DND-41 (cell line): Measurements from ENCODE around the gene TEX44.

Source experiments
- ATAC-seq: fragments of 200-7000 bp; cut with Tn5 transposase; 3 replicates; pipeline ENCODE4 v1.9.1; 2021; ENCODE audit warnings: low read depth; ENCODE audit not compliant: insufficient read depth
- DNase-seq: peaks from one replicate; pipeline ENCODE4 v3.0.0-alpha.2; 2020
- H2AFZ ChIP-seq: 2 replicates; pipeline ENCODE4 v1.6.0; 2012; ENCODE audit warnings: low read depth, low read length
- H3K27ac ChIP-seq: 2 replicates; pipeline ENCODE4 v1.5.1; 2012; ENCODE audit warnings: low read length, inconsistent platforms
- H3K27me3 ChIP-seq: fragments of 200-600 bp; sonication (generic); 2 replicates; pipeline ENCODE4 v1.6.0; 2012; ENCODE audit warnings: low read length, mild to moderate bottlenecking, inconsistent platforms; ENCODE audit not compliant: insufficient read depth, poor library complexity
- H3K36me3 ChIP-seq: 2 replicates; pipeline ENCODE4 v1.5.1; 2012; ENCODE audit warnings: low read length, inconsistent platforms; ENCODE audit not compliant: insufficient read depth
- H3K4me1 ChIP-seq: 2 replicates; pipeline ENCODE4 v1.5.1; 2012; ENCODE audit warnings: mild to moderate bottlenecking, low read length; ENCODE audit not compliant: insufficient read depth
- H3K4me2 ChIP-seq: 2 replicates; pipeline ENCODE4 v1.6.0; 2012; ENCODE audit warnings: mild to moderate bottlenecking, moderate library complexity, low read length, inconsistent platforms; ENCODE audit not compliant: insufficient read depth
- H3K4me3 ChIP-seq, 2 experiments: fragments of 200-600 bp in 1 of 2; shearing (Covaris generic) in 1 of 2; 2 replicates each; pipeline ENCODE4 v1.5.1; 2012 to 2016; ENCODE audit warnings: inconsistent platforms in 2 of 2, low read length in 2 of 2, mild to moderate bottlenecking in 2 of 2, low read depth in 1 of 2, moderate library complexity in 1 of 2
- H3K79me2 ChIP-seq: 2 replicates; pipeline ENCODE4 v1.6.0; 2012; ENCODE audit warnings: low read length, inconsistent platforms; ENCODE audit not compliant: insufficient read depth
- H3K9ac ChIP-seq: 2 replicates; pipeline ENCODE4 v1.6.0; 2012; ENCODE audit warnings: low read depth, mild to moderate bottlenecking, inconsistent platforms, low read length, moderate library complexity
- H3K9me3 ChIP-seq: 2 replicates; pipeline ENCODE4 v1.5.1; 2012; ENCODE audit warnings: low read length, moderate library complexity, mild to moderate bottlenecking, inconsistent platforms; ENCODE audit not compliant: insufficient read depth, severe bottlenecking
- H4K20me1 ChIP-seq: 2 replicates; pipeline ENCODE4 v1.6.0; 2012; ENCODE audit warnings: low read length; ENCODE audit not compliant: insufficient read depth
- CTCF ChIP-seq: IDR thresholded peaks from 2 replicates; pipeline ENCODE4 v1.5.1; 2012; ENCODE audit warnings: borderline replicate concordance, low read length, moderate library complexity, mild to moderate bottlenecking; ENCODE audit not compliant: poor library complexity, severe bottlenecking; ENCODE audit errors: extremely low read depth
- EZH2 ChIP-seq: IDR thresholded peaks from 3 replicates; pipeline ENCODE4 v1.6.1; 2012; ENCODE audit warnings: borderline replicate concordance, low read depth, mild to moderate bottlenecking, moderate library complexity, low read length, inconsistent platforms; ENCODE audit not compliant: severe bottlenecking

TEX44 gene

DNA sequence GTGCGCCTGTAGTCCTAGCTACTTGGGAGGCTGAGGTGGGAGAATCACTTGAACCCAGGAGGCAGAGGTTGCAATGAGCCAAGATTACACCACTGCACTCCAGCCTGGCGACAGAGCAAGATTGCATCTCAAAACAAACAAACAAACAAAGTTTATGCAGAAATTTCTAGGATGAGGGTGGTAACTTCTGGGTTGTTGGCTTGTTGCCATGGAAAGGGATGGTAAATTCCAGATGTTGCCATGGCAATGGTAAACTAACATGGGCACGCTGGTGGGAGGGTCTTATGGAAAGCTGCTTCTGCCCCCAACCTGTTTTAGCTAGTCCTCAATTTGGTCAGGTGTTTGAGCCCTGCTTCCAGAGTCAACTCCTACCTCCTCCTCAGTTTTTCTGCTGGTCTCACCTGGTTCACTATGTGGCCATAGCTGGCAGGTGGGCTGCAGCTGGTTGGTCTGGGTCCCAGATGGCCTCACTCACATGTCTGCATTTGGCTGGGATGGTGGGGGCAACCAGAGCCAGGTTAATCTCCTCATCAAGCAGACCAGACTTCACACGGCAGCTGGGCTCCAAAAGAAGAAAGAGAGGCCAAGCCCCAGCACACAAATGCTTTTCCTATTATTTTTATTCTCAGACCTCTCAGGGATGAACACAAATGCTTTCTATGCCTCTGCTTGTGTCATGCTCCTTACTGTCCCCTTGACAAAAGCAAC lies 26.6 kb upstream of the TEX44 start:
- Histone ChIP-seq H3K9ac (no peak overlapping the region), H3K4me2 (no peak overlapping the region), H3K27me3 (no peaks in the 10 kb centered on the region), H4K20me1 (no peaks in the 10 kb centered on the region), H3K4me1 (no peaks in the 10 kb centered on the region), H3K27ac (no peak overlapping the region), H3K4me3 (no peak overlapping the region), H2AFZ (no peak overlapping the region), H3K9me3 (no peaks in the 10 kb centered on the region), H3K36me3 (no peaks in the 10 kb centered on the region), H3K79me2 (no peaks in the 10 kb centered on the region)
- DNase-seq (no peak), ATAC-seq (no peak)
- no peak for TF ChIP-seq EZH2
- TF ChIP-seq CTCF = no peak

GRCh38 chr2:231567159-231567558 lies 25.5 kb upstream of the TEX44 start:
- no peaks in the 10 kb centered on the region for H3K79me2 ChIP-seq
- H3K27me3 ChIP-seq = no peaks in the 10 kb centered on the region
- no peak for ATAC-seq
- DNase-seq = no peak
- no peak overlapping the region for H2AFZ ChIP-seq
- H3K4me1 ChIP-seq = no peaks in the 10 kb centered on the region
- H3K27ac ChIP-seq = no peak overlapping the region
- H3K9ac ChIP-seq = no peak overlapping the region
- TF ChIP-seq CTCF (no peak), EZH2 (no peak)
- H4K20me1 ChIP-seq = no peaks in the 10 kb centered on the region
- H3K36me3 ChIP-seq = no peaks in the 10 kb centered on the region
- H3K4me3 ChIP-seq = no peak overlapping the region
- no peaks in the 10 kb centered on the region for H3K9me3 ChIP-seq
- H3K4me2 ChIP-seq = no peak overlapping the region

GRCh38 chr2:231568098-231568784 lies 24.4 kb upstream of the TEX44 start:
- no peaks in the 10 kb centered on the region for H3K36me3 ChIP-seq
- DNase-seq = no peak
- no peaks in the 10 kb centered on the region for H3K9me3 ChIP-seq
- H4K20me1 ChIP-seq = no peaks in the 10 kb centered on the region
- no peaks in the 10 kb centered on the region for H3K4me1 ChIP-seq
- TF ChIP-seq CTCF = no peak
- TF ChIP-seq EZH2 = no peak
- H3K4me2 ChIP-seq = no peak overlapping the region
- no peak overlapping the region for H3K4me3 ChIP-seq
- H3K9ac ChIP-seq = no peak overlapping the region
- no peak overlapping the region for H2AFZ ChIP-seq
- ATAC-seq = no peak; the same call in 2 of the 3 replicates
- H3K79me2 ChIP-seq = no peaks in the 10 kb centered on the region
- H3K27ac ChIP-seq = no peak overlapping the region
- H3K27me3 ChIP-seq = no peaks in the 10 kb centered on the region
